Activated B cell treated with CpG ODN at 0.5 μM for 24 hours (primary cell): Measurements from ENCODE around the gene CERS6. TPM values are rescaled to one million over a fixed set of nuclear protein-coding genes. Genes with fewer than 3 reads are reported as not detected.

Experiments used
- ATAC-seq: fragments of 200-7000 bp; cut with Tn5 transposase; one replicate; pipeline ENCODE4 v1.10.0; 2021; ENCODE audit warnings: low read depth, mild to moderate bottlenecking, moderate library complexity
- CTCF ChIA-PET: fragments of 350-600 bp; sonication (Branson Sonifier 250); formaldehyde crosslinking; loops from one replicate; lab custom pipeline; 2021; ENCODE audit warnings: antibody characterized with exemption; lab: Charles Lee
- POLR2A ChIA-PET: fragments of 350-600 bp; sonication (Branson Sonifier 250); formaldehyde crosslinking; loops from one replicate; lab custom pipeline; 2021; ENCODE audit warnings: antibody characterized with exemption; lab: Charles Lee
- DNase-seq: peaks from one replicate; pipeline ENCODE4 v3.0.0; 2022
- H3K27ac Mint-ChIP-seq: one replicate; pipeline ENCODE4 v1.8.0; 2020; ENCODE audit warnings: mixed read lengths
- H3K27me3 Mint-ChIP-seq: one replicate; pipeline ENCODE4 v1.8.0; 2021; ENCODE audit warnings: mixed read lengths
- H3K36me3 Mint-ChIP-seq: one replicate; pipeline ENCODE4 v1.8.0; 2021; ENCODE audit warnings: low read depth, mixed read lengths
- H3K4me1 Mint-ChIP-seq: one replicate; pipeline ENCODE4 v1.8.0; 2021; ENCODE audit warnings: mixed read lengths
- H3K4me3 Mint-ChIP-seq: one replicate; pipeline ENCODE4 v1.8.0; 2020; ENCODE audit warnings: mild to moderate bottlenecking, mixed read lengths
- H3K9me3 Mint-ChIP-seq: one replicate; pipeline ENCODE4 v1.8.0; 2020; ENCODE audit warnings: mixed read lengths
- intact Hi-C: fragments of 100-400 bp; cut with micrococcal nuclease; formaldehyde crosslinking; loops from one replicate; pipeline ENCODE4 v1.15.1; 2024
- total RNA-seq: library from RNA; stranded (reverse); gene quantifications from 2 replicates; pipeline ENCODE4 v1.2.3, GENCODE V29; 2022
- TF ChIP-seq, protein P1 (sequence below): fragments of 200-600 bp; IDR thresholded peaks from one replicate; pipeline ENCODE4 v1.8.0; 2022; ENCODE audit warnings: antibody characterized with exemption, mild to moderate bottlenecking

The CERS6 gene
- total RNA-seq, 1 donor from 2014 or later = 5.3 TPM

DNA sequence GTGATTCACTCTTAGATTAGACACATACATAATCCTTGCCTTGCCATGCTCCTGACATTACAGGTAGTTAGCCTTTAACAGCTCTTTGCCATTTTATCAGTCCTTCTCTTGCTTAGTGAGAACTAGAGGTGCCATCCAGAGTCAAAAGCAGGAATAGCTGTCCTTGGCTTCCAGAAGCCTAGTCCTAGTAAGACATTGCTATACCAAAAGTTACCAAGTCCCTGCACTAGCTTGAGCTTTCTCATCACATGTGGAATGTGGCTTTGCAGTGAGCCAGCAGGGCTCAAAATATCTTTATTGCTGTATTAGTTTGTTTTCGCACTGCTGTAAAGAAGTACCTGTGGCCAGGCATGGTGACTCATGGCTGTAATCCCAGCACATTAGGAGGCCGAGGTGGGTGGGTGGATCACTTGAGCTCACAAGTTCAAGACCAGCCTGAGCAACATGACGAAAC, 241.6 kb downstream of the CERS6 start:
- Mint-ChIP-seq H3K27ac (no peak overlapping the region), H3K4me1 (no peaks in the 10 kb centered on the region), H3K36me3 (peaks cover 19% of the 10 kb centered on the region), H3K4me3 (no peak overlapping the region), H3K27me3 (no peaks in the 10 kb centered on the region), H3K9me3 (no peaks in the 10 kb centered on the region)
- TF ChIP-seq, protein P1, sequence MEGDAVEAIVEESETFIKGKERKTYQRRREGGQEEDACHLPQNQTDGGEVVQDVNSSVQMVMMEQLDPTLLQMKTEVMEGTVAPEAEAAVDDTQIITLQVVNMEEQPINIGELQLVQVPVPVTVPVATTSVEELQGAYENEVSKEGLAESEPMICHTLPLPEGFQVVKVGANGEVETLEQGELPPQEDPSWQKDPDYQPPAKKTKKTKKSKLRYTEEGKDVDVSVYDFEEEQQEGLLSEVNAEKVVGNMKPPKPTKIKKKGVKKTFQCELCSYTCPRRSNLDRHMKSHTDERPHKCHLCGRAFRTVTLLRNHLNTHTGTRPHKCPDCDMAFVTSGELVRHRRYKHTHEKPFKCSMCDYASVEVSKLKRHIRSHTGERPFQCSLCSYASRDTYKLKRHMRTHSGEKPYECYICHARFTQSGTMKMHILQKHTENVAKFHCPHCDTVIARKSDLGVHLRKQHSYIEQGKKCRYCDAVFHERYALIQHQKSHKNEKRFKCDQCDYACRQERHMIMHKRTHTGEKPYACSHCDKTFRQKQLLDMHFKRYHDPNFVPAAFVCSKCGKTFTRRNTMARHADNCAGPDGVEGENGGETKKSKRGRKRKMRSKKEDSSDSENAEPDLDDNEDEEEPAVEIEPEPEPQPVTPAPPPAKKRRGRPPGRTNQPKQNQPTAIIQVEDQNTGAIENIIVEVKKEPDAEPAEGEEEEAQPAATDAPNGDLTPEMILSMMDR = no peak
- ATAC-seq (no peak), DNase-seq (no peak)
- ChIA-PET CTCF (no interaction called here), POLR2A (no interaction called here)
- intact Hi-C loops = no loop called here

DNA sequence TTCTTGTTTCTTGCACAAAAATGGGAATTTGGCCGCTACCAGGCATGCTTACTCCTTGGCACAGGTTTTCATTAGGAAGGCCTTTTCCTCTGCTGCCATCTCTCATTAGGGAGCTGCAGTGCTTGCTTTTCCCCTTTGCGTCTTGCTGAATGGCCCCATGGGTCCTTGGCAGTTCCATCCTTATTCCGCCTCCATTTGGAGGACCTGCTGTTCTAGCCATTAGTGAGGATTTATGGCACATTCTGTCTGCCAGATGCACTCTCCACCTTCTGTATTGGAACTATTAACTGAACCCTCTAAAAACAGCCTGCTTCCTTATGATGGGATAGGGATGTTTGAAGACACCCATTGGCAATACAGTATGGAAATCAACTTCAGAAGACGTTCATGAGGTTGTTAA, 242.9 kb downstream of the CERS6 start:
- DNase-seq = no peak
- H3K36me3 Mint-ChIP-seq = peaks cover 19% of the 10 kb centered on the region
- CTCF ChIA-PET = interaction anchor here (2.0 kb wide), 1 partner anchor 352 kb away, joined by 4 read pairs; no protein-coding TSS in a partner anchor
- TF ChIP-seq, protein P1 = no peak
- POLR2A ChIA-PET = no interaction called here
- H3K27ac Mint-ChIP-seq = no peak overlapping the region
- ATAC-seq = no peak
- H3K9me3 Mint-ChIP-seq = no peaks in the 10 kb centered on the region
- intact Hi-C loops = no loop called here
- H3K4me1 Mint-ChIP-seq = no peaks in the 10 kb centered on the region
- H3K27me3 Mint-ChIP-seq = no peaks in the 10 kb centered on the region
- H3K4me3 Mint-ChIP-seq = no peak overlapping the region

DNA sequence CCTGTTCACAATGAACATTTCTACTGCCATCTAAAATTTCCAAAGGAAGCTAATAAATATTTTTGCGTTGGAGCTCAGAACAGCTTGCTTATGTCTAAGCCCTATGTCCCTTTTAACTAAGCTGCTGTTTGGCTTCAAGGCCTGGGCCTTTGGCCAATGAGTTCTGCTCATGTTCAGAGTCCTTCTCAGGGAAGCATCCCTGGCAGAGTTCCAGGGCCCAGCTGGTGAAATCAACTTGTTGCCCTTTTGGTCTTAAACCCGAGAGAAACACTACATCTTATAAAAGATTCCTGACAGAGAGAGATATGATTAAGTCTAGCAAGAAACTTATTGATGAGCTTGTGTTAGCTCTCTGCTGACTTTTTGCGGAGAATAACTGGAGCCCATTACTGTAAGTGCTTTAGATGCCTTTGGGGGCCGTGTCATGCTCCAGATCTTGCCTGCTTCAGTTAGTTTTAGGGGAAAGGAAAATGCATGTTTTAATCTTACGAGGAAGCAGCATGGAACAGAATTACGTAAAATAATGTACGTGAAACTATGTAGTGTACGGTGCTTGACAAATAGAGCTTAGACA, 243.9 kb downstream of the CERS6 start:
- no peak for ATAC-seq
- POLR2A ChIA-PET = no interaction called here
- intact Hi-C loops = no loop called here
- CTCF ChIA-PET = interaction anchor here (2.0 kb wide), 1 partner anchor 353 kb away, joined by 4 read pairs; no protein-coding TSS in a partner anchor
- H3K36me3 Mint-ChIP-seq = peaks cover 19% of the 10 kb centered on the region
- H3K9me3 Mint-ChIP-seq = no peaks in the 10 kb centered on the region
- DNase-seq = no peak
- no peaks in the 10 kb centered on the region for H3K27me3 Mint-ChIP-seq
- TF ChIP-seq, protein P1 = no peak
- no peaks in the 10 kb centered on the region for H3K4me1 Mint-ChIP-seq
- H3K27ac Mint-ChIP-seq = no peak overlapping the region
- H3K4me3 Mint-ChIP-seq = no peak overlapping the region

- Mint-ChIP-seq H3K4me3 (no peak overlapping the region), H3K27me3 (no peaks in the 10 kb centered on the region), H3K27ac (no peak overlapping the region), H3K9me3 (no peaks in the 10 kb centered on the region), H3K36me3 (peaks cover 11% of the 10 kb centered on the region), H3K4me1 (no peaks in the 10 kb centered on the region)
- no peak for ATAC-seq
- intact Hi-C loops = no loop called here
- TF ChIP-seq, protein P1 = no peak
- ChIA-PET CTCF (no interaction called here), POLR2A (no interaction called here)
- DNase-seq = no peak
Observed at GRCh38 chr2:168700615-168701245, 244.7 kb downstream of the CERS6 start.

- ATAC-seq = no peak
- DNase-seq = no peak
- ChIA-PET POLR2A (no interaction called here), CTCF (no interaction called here)
- H3K4me3 Mint-ChIP-seq = no peak overlapping the region
- H3K27ac Mint-ChIP-seq = no peak overlapping the region
- H3K4me1 Mint-ChIP-seq = no peaks in the 10 kb centered on the region
- intact Hi-C loops = no loop called here
- no peaks in the 10 kb centered on the region for H3K36me3 Mint-ChIP-seq
- TF ChIP-seq, protein P1 = no peak
- no peaks in the 10 kb centered on the region for H3K9me3 Mint-ChIP-seq
- no peaks in the 10 kb centered on the region for H3K27me3 Mint-ChIP-seq
Observed at GRCh38 chr2:168702579-168702978, 246.5 kb downstream of the CERS6 start.
